Stimulated activated naive CD8-positive, alpha-beta T cell treated with anti-CD3 and anti-CD28 coated beads, Interleukin-15, Interleukin-2, amounts not matched to agents 100 ng/mL and 50 ng/mL, for 24 hours (primary cell): ENCODE results near the gene SPINK7.
"Not testable (repeated sequence)": the region's sequence is repeated elsewhere in the genome, so short reads cannot be mapped to it uniquely, and the experiment has no call there.

Source experiments
- H3K27ac Mint-ChIP-seq: one replicate; pipeline ENCODE4 v1.8.0; 2021; ENCODE audit warnings: mild to moderate bottlenecking, mixed read lengths
- H3K27me3 Mint-ChIP-seq: one replicate; pipeline ENCODE4 v1.8.0; 2021; ENCODE audit warnings: mixed read lengths
- H3K36me3 Mint-ChIP-seq: one replicate; pipeline ENCODE4 v1.8.0; 2021; ENCODE audit warnings: low read depth, mixed read lengths
- H3K4me1 Mint-ChIP-seq: one replicate; pipeline ENCODE4 v1.8.0; 2021; ENCODE audit warnings: low read depth, mixed read lengths
- H3K4me3 Mint-ChIP-seq: one replicate; pipeline ENCODE4 v1.8.0; 2021; ENCODE audit warnings: mild to moderate bottlenecking, mixed read lengths
- H3K9me3 Mint-ChIP-seq: one replicate; pipeline ENCODE4 v1.8.0; 2021; ENCODE audit warnings: mixed read lengths

The SPINK7 gene

DNA sequence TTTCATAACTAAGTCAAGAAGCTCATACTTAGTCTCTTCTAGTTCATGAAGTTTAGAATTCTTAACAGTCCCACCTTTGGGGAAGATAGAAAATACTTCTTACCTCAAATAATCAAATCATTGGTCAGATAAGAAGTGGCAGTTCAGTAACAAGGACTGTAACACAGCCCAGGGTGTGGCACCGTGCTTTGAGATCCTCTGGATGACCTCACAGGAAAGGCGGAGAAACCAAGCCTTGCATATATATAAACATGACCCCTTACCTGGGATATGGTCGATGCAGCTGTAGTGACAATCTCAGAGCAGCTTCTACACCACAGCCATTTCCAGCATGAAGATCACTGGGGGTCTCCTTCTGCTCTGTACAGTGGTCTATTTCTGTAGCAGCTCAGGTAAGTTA is at the start of gene SPINK7:
SPINK7 (plus strand) TSS at position 271 of the 400 bp plus-strand sequence; CDS start at position 332, 61 bp downstream.
- Mint-ChIP-seq H3K36me3 (no peaks in the 10 kb centered on the region), H3K4me1 (no peaks in the 10 kb centered on the region), H3K4me3 (no peak within 1 kb of the TSS), H3K27ac (no peak within 1 kb of the TSS), H3K27me3 (peaks cover 12% of the 10 kb centered on the region), H3K9me3 (peaks cover 13% of the 10 kb centered on the region)

DNA sequence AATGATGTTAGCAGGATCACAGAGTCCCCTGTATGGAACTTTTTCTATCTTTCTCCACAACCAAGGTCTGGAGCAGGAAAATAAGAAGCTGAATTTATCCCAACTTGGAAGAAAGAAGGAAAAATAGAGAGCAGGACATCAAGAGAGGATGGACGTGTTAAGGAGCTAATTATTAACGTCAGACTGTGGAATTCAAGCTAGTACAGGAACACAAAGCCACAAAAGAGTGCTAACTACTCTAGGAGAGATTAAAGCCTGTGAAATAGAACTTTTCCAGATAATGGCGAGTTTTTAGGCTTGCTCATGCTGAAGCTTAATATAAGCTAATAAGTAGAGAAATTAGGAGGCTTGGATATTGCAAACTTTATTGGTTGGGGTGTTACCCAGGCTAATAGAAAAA is 44.3 kb upstream of the SPINK7 start:
- Mint-ChIP-seq H3K27ac (no peak overlapping the region), H3K4me3 (no peak overlapping the region), H3K9me3 (no peaks in the 10 kb centered on the region)

DNA sequence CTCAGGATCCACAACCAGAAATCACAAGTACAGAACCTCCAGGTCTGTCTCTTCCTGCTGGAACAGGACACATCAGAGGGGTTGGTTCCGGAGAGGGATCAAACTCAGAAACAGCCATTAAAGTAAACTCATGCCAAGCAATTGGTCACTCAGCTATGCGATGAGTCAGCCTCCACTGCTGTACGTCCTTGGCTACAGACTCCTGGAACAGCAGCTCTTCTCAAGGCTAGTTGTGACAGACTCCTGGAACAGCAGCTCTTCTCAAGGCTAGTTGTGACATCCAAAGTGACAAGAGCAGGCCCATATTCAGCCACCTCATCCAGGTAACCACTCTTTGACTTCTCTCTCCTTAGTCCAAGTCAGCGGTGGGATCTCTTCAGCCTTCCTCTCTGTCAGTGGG is 43.7 kb upstream of the SPINK7 start, which contains the start of gene SPINK13:
SPINK13 (plus strand) TSS at position 229 of the 400 bp plus-strand sequence. CDS start 1,279 bp downstream, outside the sequence.
- no peaks in the 10 kb centered on the region for H3K4me1 Mint-ChIP-seq
- H3K4me3 Mint-ChIP-seq, result no peak within 1 kb of the TSS
- H3K9me3 Mint-ChIP-seq, result no peaks in the 10 kb centered on the region
- no peaks in the 10 kb centered on the region for H3K27me3 Mint-ChIP-seq
- no peaks in the 10 kb centered on the region for H3K36me3 Mint-ChIP-seq
- no peak within 1 kb of the TSS for H3K27ac Mint-ChIP-seq

More for the DNA sequence above, 44.3 kb upstream of the SPINK7 start:
- no peaks in the 10 kb centered on the region for H3K27me3 Mint-ChIP-seq
- no peaks in the 10 kb centered on the region for H3K4me1 Mint-ChIP-seq
- no peaks in the 10 kb centered on the region for H3K36me3 Mint-ChIP-seq

DNA sequence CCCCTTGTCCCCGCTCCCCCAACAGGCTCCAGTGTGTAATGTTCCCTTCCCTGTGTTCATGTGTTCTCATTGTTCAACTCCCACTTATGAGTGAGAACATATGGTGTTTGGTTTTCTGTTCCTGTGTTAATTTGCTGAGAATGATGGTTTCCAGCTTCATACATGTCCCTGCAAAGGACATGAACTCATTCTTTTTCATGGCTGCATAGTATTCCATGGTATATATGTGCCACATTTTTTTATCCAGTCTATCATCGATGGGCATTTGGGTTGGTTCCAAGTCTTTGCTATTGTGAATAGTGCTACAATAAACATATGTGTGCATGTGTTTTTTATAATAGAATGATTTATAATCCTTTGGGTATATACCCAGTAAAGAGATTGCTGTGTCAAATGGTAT is 37.1 kb upstream of the SPINK7 start:
- peaks cover 25% of the 10 kb centered on the region for H3K9me3 Mint-ChIP-seq
- H3K27me3 Mint-ChIP-seq, H3K27ac Mint-ChIP-seq, H3K4me1 Mint-ChIP-seq, H3K4me3 Mint-ChIP-seq, H3K36me3 Mint-ChIP-seq: not testable (repeated sequence)

DNA sequence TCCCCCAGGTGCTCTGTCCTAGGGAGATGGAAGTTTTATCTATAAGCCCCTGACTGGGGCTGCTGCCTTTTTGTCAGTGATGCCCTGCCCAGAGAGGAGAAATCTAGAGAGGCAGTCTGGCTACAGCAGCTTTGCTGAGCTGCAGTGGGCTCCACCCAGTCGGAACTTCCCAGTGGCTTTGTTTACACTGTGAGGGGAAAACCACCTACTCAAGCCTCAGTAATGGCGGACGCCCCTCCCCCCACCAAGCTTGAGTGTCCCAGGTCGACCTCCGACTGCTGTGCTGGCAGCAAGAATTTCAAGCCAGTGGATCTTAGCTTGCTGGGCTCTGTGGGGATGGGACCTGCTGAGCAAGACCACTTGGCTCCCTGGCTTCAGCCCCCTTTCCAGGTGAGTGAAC is 31.3 kb upstream of the SPINK7 start:
- peaks cover 29% of the 10 kb centered on the region for H3K9me3 Mint-ChIP-seq
- H3K27ac Mint-ChIP-seq, H3K4me3 Mint-ChIP-seq: not testable (repeated sequence)

DNA sequence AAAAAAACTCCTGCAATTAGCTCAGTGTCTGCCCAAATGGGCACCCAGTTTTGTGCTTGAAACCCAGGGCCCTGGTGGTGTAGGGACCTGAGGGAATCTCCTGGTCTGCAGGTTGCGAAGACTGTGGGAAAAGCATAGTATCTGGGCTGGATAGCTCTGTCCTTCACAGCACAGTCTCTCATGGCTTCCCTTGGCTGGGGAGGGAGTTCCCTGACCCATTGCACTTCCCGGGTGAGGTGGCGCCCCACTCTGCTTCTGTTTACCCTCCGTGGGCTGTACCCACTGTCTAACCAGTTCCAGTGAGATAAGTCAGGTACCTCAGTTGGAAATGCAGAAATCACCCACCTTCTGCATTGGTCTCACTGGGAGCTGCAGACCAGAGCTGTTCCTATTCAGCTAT is 30.9 kb upstream of the SPINK7 start:
- H3K4me1 Mint-ChIP-seq, H3K4me3 Mint-ChIP-seq, H3K27ac Mint-ChIP-seq, H3K36me3 Mint-ChIP-seq: not testable (repeated sequence)
- peaks cover 14% of the 10 kb centered on the region for H3K27me3 Mint-ChIP-seq
- peaks cover 29% of the 10 kb centered on the region for H3K9me3 Mint-ChIP-seq

More for the DNA sequence above, 31.3 kb upstream of the SPINK7 start:
- H3K27me3 Mint-ChIP-seq, result peaks cover 14% of the 10 kb centered on the region
- not testable (repeated sequence) for H3K36me3 Mint-ChIP-seq, H3K4me1 Mint-ChIP-seq

DNA sequence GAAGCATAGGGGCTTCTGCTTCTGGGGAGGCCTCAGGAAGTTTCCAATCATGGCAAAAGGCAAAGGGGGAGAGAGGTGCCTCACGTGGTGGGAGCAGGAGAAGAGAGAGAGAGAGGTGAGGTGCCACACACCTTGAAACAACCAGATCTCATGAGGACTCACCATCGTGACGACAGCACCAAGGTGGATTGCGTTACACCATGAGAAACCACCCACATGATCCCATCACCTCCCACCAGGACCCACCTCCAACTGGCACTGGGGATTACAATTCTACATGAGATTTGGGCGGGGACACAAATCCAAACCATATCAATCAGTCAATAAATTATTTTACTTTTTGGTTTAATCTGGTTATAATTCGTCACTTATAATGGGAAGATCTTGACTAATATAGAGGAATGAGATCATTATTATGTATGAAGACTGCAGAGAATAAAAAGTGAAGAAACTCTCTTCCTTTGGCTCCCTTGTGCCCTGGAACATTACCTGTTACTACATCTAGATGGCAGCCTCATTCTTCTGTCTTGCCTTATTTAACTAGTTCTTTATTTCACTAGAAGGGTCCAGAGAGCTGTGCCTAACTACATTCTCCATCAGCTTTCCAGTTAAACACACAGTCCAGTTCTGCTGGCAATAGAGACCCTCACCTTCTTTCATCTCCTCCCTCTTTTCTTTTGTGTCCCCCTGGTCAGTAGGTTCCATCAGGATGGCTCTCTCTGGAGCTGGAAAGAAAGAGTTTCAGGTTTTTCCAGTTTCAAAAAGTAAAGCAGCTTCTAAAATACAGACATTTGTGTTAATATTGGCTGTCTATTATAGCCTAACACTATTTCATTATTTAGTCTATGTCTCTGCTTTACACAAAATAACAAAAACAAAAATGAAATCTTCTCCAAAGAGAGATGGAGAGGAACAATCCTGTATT is 21.7 kb upstream of the SPINK7 start:
- no peak overlapping the region for H3K4me3 Mint-ChIP-seq
- no peaks in the 10 kb centered on the region for H3K27me3 Mint-ChIP-seq

DNA sequence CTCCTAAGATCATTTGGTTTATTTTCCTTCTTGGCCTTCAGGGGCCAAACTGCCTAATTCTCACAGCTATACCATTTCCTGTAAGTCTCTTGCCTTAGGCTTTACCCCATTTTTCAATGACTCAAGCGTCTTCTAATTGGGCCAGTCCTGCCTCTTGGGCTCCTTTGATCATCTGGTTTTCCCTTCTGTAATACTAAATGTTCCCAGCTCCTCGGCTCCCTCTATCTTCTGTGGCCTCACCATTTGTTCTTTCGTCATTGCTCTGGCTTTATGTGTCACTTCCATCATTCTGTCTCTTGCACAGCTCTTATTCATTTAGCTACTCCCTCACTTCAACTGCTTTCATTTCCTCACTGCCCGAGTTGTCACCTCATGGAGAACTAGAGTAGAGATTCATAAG is 14.5 kb upstream of the SPINK7 start:
- Mint-ChIP-seq H3K4me1 (no peaks in the 10 kb centered on the region), H3K27ac (no peak overlapping the region), H3K9me3 (no peaks in the 10 kb centered on the region), H3K27me3 (no peaks in the 10 kb centered on the region), H3K4me3 (no peak overlapping the region), H3K36me3 (no peaks in the 10 kb centered on the region)

More for the DNA sequence above, 21.7 kb upstream of the SPINK7 start:
- Mint-ChIP-seq H3K36me3 (no peaks in the 10 kb centered on the region), H3K4me1 (no peaks in the 10 kb centered on the region), H3K9me3 (no peaks in the 10 kb centered on the region), H3K27ac (no peak overlapping the region)

DNA sequence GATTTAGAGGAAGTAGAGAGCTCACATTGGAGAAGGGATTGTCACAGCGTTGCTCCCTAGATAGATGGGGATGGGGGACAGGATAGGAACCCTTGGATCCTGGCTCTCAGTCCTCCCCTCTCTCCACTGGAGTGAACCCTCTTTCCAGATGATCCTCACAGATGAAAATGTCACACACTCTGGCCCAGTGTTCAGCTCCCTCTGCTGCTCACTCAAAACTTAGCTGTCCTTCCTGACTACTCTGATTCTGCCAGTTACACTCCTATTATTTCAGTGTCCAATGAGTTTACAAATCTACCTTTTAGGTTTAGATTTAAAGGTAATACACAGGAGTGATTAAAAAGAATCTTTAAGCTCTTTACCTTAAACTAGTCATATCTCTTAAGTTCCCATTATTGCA is 5.8 kb upstream of the SPINK7 start:
- Mint-ChIP-seq H3K4me1 (no peaks in the 10 kb centered on the region), H3K27me3 (peaks cover 23% of the 10 kb centered on the region), H3K9me3 (peaks cover 13% of the 10 kb centered on the region), H3K4me3 (no peak overlapping the region), H3K27ac (no peak overlapping the region), H3K36me3 (no peaks in the 10 kb centered on the region)

DNA sequence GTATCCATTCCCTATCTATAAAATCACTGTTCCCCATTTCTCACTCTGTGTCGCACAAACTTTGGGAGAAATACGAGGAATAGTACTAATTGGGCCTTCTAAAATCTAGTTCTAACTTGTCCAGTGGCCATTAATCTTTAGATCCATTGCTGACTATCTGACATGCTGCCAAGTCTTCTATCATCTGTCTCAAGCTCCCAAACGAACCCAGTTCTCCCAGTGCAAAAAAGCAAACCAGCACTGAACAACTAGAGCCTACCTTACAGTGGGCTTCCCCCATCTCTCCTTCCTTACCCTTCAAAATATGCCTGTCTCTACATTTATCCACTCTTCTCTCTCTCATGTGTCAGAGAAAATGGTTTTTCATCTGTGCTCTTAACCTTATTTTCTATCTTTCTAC is 3.2 kb upstream of the SPINK7 start:
- Mint-ChIP-seq H3K4me1 (no peaks in the 10 kb centered on the region), H3K36me3 (no peaks in the 10 kb centered on the region), H3K9me3 (peaks cover 13% of the 10 kb centered on the region), H3K27me3 (peaks cover 16% of the 10 kb centered on the region), H3K4me3 (no peak overlapping the region), H3K27ac (no peak overlapping the region)

DNA sequence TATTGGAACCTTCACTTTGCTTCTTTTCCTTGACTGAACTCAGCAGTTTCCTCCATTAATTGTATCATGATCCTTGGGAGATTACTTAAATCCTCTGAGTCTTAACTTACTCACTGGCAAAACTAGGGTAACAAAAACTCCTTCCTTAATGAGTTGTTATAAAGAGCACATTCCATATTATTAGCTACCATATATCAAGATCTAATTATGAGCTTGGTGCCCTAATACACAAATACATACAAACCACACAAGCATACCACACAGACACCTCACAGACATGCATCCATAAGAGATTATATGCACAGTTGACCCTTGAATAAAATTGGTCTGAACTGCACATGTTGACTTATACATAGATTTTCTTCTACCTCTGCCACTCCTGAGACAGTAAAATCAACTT is 2.5 kb upstream of the SPINK7 start:
- no peak overlapping the region for H3K4me3 Mint-ChIP-seq
- no peak overlapping the region for H3K27ac Mint-ChIP-seq
- H3K27me3 Mint-ChIP-seq, result peaks cover 16% of the 10 kb centered on the region
- H3K36me3 Mint-ChIP-seq, result no peaks in the 10 kb centered on the region
- peaks cover 13% of the 10 kb centered on the region for H3K9me3 Mint-ChIP-seq
- H3K4me1 Mint-ChIP-seq, result no peaks in the 10 kb centered on the region

DNA sequence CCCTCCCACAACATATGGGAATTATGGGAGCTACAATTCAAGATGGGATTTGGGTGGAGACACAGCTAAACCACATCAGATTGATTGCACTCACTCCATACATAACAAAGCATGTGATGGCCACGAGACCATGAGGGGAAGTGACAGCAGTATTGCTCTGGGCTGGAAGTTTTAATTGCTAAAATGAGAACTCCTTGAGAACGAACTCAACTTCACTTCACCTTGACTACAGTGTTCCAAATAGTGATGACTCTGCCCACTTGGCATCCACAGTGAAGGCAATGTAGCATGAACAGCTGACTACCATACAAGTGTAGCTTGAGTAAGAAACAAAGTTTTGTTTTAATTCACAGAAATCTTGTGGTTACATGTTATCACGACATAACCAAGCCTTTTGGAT is 739 bp upstream of the SPINK7 start:
- Mint-ChIP-seq H3K27ac (no peak overlapping the region), H3K9me3 (peaks cover 13% of the 10 kb centered on the region), H3K4me1 (no peaks in the 10 kb centered on the region), H3K36me3 (no peaks in the 10 kb centered on the region), H3K27me3 (peaks cover 16% of the 10 kb centered on the region), H3K4me3 (no peak overlapping the region)

DNA sequence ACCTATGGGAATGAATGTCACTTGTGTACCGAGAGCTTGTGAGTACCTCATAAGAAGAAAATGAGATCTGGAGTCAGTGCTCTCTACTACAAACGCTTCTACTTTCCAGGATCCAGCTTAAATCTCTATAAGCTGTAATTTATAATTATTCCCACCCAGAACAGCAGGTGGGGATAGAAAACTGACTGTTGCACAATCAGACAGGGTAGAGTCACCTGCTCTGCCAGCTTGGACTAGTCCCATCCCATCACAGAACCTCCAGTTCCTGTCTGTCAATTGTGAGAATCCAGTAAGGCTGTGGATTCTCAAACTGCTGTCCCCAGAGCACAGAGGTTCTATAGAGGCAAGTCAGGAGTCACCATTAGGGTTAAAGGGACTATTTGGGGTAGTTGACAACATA is 2.0 kb downstream of the SPINK7 start:
- Mint-ChIP-seq H3K27me3 (peaks cover 7% of the 10 kb centered on the region), H3K4me3 (no peak overlapping the region), H3K36me3 (no peaks in the 10 kb centered on the region), H3K27ac (no peak overlapping the region), H3K4me1 (no peaks in the 10 kb centered on the region), H3K9me3 (peaks cover 7% of the 10 kb centered on the region)

DNA sequence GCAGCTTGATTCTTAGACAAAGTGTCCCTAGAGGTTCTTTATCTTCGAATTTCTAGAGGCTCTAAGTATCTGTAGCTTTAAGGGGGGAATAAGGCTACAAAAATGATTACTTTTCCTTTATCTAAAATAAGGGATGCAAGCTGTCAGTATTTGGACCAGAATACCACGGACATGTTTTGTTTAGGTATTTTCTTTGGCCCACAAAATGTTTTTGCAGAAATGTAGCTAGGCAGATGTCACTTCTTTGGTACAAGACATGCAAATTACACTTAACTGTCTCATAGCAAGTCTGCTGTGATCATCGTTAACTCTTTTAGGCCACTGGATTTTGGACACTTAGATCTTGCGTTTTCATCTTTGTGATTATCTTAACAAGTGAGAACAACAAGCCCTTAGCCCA is 2.5 kb downstream of the SPINK7 start:
- H3K9me3 Mint-ChIP-seq, result peaks cover 2% of the 10 kb centered on the region
- no peaks in the 10 kb centered on the region for H3K4me1 Mint-ChIP-seq
- peaks cover 6% of the 10 kb centered on the region for H3K27me3 Mint-ChIP-seq
- no peak overlapping the region for H3K4me3 Mint-ChIP-seq
- no peak overlapping the region for H3K27ac Mint-ChIP-seq
- no peaks in the 10 kb centered on the region for H3K36me3 Mint-ChIP-seq

DNA sequence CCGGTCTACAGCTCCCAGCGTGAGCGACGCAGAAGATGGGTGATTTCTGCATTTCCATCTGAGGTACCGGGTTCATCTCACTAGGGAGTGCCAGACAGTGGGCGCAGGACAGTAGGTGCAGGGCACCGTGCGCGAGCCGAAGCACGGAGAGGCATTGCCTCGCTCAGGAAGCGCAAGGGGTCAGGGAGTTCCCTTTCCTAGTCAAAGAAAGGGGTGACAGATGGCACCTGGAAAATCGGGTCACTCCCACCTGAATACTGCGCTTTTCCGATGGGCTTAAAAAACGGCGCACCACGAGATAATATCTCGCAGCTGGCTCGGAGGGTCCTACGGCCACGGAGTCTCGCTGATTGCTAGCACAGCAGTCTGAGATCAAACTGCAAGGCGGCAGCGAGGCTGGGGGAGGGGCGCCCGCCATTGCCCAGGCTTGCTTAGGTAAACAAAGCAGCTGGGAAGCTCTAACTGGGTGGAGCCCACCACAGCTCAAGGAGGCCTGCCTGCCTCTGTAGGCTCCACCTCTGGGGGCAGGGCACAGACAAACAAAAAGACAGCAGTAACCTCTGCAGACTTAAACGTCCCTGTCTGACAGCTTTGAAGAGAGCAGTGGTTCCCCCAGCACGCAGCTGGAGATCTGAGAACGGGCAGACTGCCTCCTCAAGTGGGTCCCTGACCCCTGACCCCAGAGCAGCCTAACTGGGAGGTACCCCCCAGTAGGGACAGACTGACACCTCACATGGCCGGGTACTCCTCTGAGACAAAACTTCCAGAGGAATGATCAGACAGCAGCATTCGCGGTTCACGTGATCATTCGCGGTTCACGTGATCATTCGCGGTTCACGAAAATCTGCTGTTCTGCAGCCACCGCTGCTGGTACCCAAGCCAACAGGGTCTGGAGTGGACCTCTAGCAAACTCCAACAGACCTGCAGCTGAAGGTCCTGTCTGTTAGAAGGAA is 8.1 kb downstream of the SPINK7 start:
- not testable (repeated sequence) for H3K27me3 Mint-ChIP-seq, H3K27ac Mint-ChIP-seq, H3K4me1 Mint-ChIP-seq, H3K9me3 Mint-ChIP-seq, H3K36me3 Mint-ChIP-seq
- H3K4me3 Mint-ChIP-seq, result peak overlapping the region; percentile 78
